ENCODE data around the gene CLSTN1. TPM values are rescaled to one million over a fixed set of nuclear protein-coding genes. Genes with fewer than 3 reads are reported as not detected.

The CLSTN1 gene
- total and polyA plus RNA-seq, 8 donors = 73.1 to 120 (median 107) TPM

DNA sequence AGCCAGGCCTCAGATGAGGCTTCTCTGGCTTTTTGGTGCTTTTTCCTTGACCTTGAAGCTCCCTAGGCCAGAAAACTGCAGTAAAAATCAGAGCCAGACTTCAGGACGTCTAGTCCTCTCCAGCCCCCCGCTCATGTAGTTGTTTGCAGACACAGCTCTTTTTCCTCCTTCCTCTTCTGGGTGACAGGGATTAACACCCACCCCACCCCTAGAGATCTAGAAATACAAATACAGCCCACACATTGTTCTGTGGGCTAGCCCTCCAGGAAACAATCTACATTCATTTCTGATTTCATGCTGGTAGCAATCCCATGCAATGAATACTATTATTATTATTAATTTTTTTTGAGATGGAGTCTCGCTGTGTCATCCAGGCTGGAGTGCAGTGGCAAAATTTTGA lies 9.9 kb upstream of the CLSTN1 start:
- Histone ChIP-seq H3K27me3 (no peaks in the 10 kb centered on the region), H3K9me3 (no peaks in the 10 kb centered on the region), H3K36me3 (no peaks in the 10 kb centered on the region), H3K4me1 (peaks cover 0 to 5% of the 10 kb centered on the region in 2 donors), H3K27ac (no peak overlapping the region), H3K4me3 (no peak overlapping the region)
- intact Hi-C loops (cut with DNase I) = no loop called here
- no peak for DNase-seq
- no peak for ATAC-seq
- no peak for TF ChIP-seq CTCF (IDR thresholded peaks at IDR 0.05)

GRCh38 chr1:9827558-9828185 lies 3.9 kb upstream of the CLSTN1 start:
- Histone ChIP-seq H3K4me3 (no peak overlapping the region), H3K4me1 (peaks cover 7 to 22% of the 10 kb centered on the region in 2 donors), H3K9me3 (no peaks in the 10 kb centered on the region), H3K36me3 (no peaks in the 10 kb centered on the region), H3K27ac (no peak overlapping the region), H3K27me3 (peaks cover 0 to 13% of the 10 kb centered on the region in 2 donors)
- peak in 1 of 2 donors; percentile 10 for TF ChIP-seq CTCF (IDR thresholded peaks at IDR 0.05)
- DNase-seq (no peak), ATAC-seq (no peak)
- intact Hi-C loops (cut with DNase I) = no loop called here

GRCh38 chr1:9826616-9827015 lies 2.9 kb upstream of the CLSTN1 start:
- H3K27ac ChIP-seq = no peak overlapping the region
- no peak for DNase-seq
- intact Hi-C loops (cut with DNase I) = no loop called here
- H3K27me3 ChIP-seq = peaks cover 0 to 14% of the 10 kb centered on the region in 2 donors
- no peak for TF ChIP-seq CTCF (IDR thresholded peaks at IDR 0.05)
- peaks cover 17 to 33% of the 10 kb centered on the region in 2 donors for H3K4me1 ChIP-seq
- H3K9me3 ChIP-seq = no peaks in the 10 kb centered on the region
- H3K36me3 ChIP-seq = no peaks in the 10 kb centered on the region
- no peak for ATAC-seq
- no peak overlapping the region for H3K4me3 ChIP-seq

DNA sequence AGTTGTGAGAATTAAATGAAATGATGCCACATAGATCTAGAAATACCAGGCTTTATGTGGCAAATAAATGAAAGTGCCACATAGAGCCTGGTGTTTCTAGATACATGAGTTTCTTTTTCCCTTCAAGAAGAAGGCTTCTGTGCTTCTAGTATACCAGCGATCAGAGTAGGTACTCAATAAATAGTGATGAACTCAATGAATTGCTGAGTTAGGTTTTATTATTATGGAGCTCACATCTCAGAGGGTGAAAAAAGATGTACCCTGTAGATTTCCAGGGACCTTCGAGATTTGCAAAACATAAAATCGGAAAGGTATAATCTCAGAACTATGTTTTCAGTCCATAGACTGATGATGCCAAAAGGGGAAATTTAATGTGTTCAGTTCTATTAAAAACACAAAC lies 2.3 kb upstream of the CLSTN1 start:
- H3K9me3 ChIP-seq = no peaks in the 10 kb centered on the region
- H3K4me3 ChIP-seq = no peak overlapping the region
- peaks cover 18 to 36% of the 10 kb centered on the region in 2 donors for H3K4me1 ChIP-seq
- DNase-seq (no peak), ATAC-seq (no peak)
- peaks cover 0 to 14% of the 10 kb centered on the region in 2 donors for H3K27me3 ChIP-seq
- no peak for TF ChIP-seq CTCF (IDR thresholded peaks at IDR 0.05)
- intact Hi-C loops (cut with DNase I) = no loop called here
- H3K27ac ChIP-seq = peak overlapping the region in 1 of 2 donors; percentile 39
- no peaks in the 10 kb centered on the region for H3K36me3 ChIP-seq

DNA sequence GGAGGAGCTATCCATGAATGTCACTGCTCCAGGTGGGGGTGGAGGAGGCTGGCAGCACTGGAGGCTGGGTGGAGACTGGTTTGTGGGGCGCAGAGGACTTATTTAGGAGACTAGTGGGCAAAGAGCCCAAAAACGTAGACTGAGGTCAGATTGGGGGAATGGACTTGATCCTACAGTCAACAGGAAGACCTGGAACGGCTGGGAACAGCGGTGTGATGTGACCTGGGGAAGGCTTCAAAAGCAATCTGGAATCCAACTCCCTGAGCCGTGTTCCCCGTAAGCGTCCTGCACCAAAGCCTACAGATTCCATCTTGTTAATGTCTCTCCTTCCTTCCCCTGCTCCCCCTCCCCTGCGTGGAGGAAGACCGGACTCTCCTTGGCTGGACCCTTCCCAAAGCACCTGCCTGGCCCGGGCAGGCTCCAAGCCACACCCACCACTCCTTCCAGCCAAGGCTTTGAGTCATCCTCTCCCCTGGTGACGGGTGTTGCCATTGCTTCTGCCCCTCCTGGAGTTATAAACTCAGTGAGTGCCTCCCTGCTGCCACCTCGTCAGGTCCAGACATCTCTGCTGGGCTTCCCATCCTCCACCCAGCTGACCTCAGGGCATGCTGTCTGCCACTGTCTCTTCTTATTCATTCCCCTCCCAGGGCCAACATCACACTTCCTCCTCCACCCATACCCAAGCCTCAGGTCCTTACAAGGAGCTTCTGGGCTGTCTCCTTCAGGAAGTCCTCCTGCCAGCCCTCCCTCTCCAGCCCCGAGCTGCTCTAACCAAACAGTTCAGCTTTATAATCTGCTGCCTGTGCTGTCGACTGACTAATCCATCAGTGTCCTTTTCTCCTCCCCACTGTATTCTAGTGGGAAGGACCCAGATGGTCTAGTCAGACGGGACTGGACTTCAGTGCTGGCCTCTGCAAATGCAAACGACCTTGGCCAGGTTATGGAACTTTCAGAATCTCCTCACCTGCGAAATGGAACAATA lies 1.6 kb upstream of the CLSTN1 start:
- no peak for TF ChIP-seq CTCF (IDR thresholded peaks at IDR 0.05)
- H3K9me3 ChIP-seq = no peaks in the 10 kb centered on the region
- H3K36me3 ChIP-seq = no peaks in the 10 kb centered on the region
- H3K4me1 ChIP-seq = peaks cover 18 to 40% of the 10 kb centered on the region in 2 donors
- intact Hi-C loops (cut with DNase I) = no loop called here
- ATAC-seq (peak; percentile 79), DNase-seq (peak in 1 of 4 donors; percentile 79)
- H3K27ac ChIP-seq = peak overlapping the region; percentile 26 to 39
- H3K27me3 ChIP-seq = peaks cover 0 to 14% of the 10 kb centered on the region in 2 donors
- H3K4me3 ChIP-seq = peak overlapping the region in 1 of 2 donors; percentile 77
